CD4-positive, alpha-beta T cell treated with Interleukin-17A for 1 hour (primary cell): ENCODE measurements around the gene PIGV.

Experiments
- DNase-seq: peaks from one replicate; pipeline ENCODE4 v3.0.0-alpha.2; 2020

PIGV gene

DNA sequence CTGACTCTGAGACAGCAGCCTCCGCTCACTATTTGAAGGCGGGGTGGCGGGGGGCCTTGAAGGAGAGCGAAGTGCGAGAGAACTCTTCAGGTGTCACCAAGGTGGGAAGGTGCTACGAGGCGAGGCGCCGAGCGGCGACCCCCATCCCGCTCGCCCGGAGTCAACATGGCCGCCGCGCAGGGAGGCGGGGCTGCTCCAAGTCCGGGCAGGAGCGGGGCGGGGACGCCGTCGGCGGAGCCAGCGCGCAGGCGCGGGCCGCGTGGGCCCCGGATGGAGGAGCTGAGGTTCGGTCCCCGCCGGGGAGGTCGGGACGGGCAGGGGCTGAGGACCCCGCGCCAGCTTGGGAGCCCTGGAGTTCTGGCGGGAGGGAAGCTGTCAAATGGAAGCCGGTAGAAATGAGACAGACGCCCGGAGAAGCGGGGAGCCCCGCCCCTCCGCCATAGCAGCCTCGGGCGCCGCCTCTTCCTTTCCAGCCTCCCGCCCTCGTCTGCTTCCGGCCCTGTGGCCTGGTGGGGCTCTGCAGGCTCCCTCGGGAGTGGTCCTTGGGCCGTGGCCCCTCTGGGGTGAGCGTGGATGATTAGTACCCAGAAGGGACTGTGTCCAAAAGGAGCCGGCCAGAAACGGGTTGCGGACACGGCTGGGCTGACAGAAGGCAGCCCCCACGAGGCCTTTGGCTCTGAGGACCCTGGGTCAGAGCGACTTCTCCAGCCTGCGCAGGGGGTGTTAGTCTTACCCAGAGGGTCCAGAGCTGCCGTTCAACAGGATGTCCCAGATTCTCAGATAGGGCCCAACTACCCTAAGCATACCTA is at the start of gene PIGV:
PIGV (plus strand) TSS at position 245 of the 809 bp plus-strand sequence. CDS start 2,866 bp downstream, outside the sequence.
- peak; percentile 87 for DNase-seq

DNA sequence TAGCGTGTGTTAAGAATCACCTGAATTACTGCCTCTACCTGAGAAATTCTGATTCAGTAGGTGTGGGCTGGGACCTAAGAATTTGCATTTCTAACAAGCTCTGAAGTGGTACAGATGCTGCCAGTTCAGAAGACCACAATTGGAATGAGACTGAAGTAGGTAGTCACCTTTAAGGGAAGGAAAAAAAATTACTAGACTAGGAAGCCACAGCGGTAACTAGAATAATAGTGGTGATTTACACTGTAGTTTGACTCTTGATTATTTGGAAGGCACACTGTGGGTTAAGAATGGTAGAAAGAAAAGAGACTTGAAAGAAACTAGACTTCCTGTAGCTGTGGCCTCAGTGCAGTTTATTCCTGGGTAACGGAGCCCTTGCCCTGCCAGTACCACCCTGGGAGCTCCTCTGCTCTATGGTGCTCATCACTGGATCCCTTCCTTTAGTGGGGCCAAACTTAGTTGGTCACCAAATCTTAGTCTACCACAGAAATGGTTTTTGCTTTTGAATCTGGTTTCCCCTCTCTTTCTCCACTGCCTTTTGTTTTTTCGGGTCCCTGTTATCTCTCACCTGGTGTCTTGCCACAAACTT is 48.3 kb upstream of the PIGV start:
- peak; percentile 46 for DNase-seq

DNA sequence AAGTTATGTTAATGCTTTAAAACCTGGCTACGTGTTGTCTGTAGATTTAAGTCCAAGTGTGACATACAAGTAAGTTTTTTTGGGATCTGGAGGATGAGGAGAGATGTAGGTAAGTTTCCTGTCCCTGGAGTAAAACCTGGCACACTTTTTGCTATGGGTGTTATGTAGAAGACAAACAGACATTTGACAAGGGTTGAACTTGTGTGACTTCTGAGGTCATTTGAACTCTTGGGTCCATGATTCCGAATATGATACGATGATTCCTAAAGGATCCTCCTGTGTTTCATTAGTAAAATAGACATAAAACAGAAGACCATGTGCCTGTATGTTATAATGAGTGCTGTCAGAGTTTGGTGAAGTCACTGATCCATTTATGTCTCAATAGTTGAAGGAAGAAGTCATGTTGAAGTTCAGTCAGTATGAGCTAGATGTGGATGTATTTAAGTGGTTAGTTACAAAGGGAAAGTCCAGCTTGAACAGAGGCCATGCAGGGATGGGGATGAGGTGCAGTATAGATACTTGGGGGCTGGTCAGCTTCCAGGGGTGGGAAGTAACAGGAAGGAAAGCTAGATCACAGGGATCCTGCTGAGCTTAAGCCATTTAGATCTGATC is 47.6 kb upstream of the PIGV start:
- DNase-seq, result no peak

DNA sequence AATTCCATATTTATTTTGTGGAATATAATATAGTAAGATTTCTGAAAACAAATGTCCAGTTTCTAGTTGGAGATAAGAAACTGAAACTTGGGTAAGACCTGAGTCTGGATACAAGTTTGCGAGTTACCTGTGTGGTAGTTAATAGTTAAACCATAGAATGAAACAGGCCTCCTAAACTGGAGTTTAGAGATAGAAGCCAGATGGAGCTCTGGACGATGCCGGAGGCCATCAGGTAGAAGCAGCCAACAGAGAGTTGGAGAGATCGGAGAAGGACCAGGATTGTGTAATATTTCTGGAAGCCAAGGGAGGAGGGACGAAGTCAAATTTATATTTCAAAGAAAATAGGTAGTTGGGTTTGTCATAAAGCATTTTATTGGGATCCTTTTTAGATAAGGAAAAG is 46.8 kb upstream of the PIGV start:
- no peak for DNase-seq

DNA sequence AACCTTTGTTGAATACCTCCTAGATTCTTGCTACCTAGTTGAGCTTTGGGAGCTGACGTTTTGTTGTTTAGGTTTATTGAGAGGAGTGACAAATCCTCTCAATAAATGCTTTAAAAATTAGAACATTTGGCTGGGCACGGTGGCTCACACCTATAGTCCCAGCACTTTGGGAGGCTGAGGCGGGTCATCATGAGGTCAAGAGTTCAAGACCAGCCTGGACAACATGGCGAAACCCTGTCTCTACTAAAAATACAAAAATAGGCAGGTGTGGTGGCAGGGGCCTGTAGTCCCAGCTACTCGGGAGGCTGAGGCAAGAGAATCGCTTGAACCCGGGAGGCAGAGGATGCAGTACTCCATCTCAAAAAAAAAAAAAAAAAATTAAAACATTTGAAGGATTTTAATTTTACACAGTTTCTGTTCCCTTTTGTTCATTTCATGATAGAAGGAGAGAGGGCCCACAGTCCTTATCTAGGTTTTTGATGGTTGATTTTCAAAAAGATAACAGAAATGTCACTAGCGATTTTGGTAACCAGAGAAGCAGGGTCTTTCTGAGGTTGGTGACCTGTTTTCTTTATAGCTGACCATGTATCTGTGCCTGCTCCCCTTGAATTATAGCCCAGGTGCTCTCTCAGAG is 44.2 kb upstream of the PIGV start:
- DNase-seq, result no peak

DNA sequence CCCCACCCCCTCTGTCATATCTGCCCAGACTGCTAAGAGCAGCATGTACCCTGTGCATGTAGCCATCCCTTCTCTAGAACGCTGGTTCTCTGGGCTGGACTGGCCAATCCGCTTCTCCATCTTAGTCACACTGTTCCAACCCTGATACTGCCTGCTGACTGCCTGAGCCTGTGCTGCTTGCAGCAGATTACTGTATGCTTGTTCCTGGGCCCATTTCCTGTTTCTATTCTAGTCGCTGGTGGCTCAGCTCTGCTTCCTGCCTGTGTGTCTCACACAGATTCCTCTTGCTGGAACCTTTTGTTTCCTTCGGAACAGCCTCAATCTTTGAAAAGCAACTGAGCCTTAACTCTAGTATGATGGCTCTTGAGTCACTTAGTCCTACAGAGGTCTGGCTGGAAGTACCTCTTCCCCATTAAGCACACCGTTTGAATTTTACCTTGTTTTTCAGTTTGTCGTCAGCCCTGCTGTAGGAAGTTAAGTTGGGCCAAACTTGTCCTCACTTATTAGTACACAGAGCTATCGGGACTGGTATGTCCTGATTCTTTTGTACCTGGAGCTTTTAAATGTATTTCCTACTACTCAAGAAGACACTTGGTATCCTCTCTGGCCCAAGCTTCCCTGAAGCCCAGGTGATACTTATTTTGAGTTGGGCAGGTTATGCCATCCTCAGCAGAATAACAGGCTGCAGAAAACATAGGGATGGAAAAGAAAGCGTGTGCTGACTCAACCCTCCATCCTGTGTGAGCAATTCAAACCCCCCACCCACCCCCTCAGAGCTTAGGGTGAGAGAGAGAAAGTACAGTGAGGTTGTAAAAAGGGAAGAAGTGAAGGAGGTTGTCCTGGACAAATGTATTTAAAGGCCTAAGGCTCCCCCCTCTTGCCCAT is 43.4 kb upstream of the PIGV start:
- peak; percentile 95 for DNase-seq

DNA sequence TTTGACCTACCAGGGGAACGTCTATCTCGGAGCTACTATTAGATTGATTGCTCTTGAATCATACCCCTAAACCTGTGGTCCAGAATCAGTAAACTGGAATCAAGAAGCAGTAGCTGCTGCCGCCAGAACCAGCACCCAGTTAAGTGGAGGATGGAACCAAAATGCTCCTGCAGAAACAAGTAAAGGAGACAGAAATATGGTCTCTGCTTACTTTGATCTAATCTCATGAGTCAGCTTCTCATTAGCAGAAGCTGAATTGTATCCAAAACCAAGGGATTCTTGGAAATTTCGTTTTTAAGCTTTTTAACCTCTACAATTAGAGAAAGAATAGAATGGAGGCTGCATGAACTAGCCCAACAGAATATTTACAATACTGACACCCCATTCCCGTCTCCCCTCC is 42.6 kb upstream of the PIGV start:
- no peak for DNase-seq

DNA sequence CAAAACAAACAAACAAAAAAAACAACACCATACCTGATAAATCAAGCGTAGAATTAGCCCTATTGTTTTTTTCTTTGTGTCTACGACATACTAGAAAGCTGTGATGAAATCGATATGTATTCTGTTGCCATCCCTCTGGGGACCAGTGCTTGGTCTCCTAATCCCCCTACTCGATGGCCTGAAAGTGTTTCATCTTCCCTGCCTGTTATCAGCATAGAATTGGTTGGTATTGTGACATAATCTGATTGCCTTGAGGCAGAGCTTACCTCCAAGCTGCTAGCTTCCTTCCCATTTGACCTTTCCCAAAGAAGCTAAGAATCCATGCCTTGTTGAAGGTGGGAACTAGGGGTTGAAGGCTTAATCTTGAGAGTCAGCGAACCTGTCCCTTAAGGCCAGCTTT is 40.7 kb upstream of the PIGV start:
- no peak for DNase-seq

DNA sequence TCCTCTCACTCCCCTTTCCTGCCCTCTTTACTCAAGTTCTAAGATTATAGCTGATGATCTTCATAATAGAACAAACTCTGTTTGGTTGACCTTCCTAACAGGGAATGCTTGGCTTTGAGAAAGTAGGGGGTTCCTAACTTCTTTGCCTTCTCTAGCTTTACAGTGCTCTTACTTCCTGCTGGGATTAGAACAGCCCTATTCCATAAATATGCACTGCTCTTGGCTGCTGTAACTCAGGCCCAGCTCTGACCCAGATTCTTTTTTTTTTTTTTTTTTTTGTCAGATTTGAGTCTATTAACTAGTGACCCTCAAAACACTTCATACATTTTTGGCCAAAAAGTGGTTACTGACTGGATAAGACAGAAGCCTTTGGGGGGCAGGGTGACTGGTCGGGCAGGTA is 39.4 kb upstream of the PIGV start:
- DNase-seq, result no peak

DNA sequence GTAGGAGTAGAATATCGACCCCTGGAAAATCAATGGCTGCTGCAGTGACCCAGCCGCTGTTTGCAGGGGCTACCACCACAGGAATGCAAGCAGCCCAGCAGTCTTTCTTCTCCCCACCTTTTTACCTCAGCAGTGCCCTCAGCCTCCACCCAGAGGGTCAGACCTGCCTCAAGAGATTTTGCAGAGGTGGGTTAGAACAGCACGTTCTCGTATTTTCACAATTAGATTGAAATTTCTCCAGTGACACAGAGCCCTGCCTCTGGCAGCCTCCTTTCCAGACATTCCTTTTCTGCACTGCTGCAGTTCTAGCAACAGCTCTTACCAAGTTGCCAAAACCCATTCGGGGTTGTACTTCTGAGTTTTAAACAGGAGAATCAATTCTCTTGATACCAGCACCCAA is 38.3 kb upstream of the PIGV start:
- DNase-seq, result no peak

DNA sequence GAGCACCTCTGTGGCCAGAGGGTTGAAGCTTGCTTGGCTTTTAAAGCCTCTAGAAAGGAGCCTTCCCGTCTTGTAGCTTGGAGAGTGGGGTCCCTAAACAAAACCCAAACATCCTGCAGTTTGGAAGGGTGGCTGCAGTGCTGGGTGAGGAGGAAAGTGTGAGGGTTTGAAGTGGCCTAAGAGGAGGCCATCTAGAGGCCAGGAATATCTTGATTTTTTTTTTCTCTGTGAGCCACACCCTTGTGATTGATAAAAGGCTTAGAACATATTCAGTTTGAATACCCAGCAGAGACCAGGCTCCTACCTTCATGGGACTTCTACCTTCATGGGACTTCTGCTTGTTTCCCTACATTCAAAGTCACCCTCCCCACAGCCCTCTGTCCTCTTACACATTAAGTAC is 37.3 kb upstream of the PIGV start:
- DNase-seq, result no peak

DNA sequence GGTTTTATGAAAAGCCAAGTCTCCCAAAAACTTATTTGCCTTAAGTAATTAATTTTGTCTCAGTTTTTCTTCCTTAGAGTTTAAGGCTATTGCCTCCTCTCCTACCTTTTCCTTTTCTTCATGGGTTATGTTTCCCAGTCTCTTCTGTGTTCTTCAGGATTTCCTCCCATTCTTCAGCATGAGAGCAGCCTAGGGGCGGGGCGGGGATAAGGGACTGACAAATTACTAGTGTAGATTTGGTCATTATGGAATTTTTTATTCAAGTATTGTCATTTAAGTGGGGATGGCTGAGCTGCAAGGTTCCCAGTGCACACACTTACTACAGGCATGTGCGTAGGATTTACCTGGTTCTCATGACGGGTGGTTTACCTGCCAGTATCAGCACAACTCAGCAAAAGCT is 35.2 kb upstream of the PIGV start:
- no peak for DNase-seq

DNA sequence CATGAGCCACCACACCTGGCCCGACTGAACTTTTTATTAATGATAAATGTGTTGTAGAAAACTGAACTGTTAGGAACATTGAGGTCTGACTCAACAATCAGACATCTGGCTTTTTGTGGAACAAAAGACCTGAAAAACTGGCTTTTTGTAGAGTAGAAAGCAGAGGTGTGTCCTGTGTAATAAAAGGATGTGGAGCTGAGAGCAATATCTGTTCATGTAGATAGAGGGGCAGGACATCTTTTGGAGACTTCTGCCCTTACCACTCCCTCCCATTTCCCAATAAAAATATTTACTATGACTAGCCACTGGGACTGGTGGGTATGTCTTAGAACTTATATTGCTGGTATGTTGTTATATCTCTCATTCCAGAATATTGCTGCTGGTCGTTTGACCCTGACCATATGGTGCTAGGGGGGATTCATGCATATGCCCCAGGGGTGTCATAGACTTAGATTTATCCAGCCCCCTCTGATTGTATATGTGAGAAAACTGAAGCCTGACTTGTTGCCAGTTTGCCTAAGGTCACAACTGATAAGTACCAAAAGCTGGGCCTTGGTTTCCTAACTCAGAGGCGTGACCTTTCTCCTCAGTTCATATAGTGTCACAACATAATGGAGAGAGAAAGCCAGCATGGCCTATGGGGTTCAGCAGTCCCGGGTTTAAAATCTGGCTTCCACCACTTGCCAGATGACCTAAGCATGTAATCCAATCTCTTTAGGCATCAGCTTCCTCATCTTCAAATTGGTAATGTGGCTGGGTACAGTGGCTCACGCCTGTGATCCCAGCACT is 33.5 kb upstream of the PIGV start:
- DNase-seq, result no peak

DNA sequence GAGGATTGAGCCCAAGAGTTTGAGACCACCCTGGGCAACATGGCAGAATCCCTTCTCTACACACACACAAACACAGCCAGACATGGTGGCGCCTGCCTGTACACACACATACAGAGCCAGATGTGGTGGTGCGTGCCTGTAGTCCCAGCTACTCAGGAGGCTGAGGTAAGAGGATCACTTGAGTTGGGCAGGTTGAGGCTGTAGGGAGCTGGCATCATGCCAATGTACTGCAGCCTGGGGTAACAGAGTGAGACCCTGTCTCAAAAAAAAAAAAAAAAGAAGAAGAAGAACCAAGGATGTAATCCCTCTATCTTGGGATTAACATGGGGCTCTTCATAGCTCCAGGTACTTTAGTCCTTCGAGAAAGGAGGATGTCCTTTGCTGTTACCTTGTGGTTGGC is 29.4 kb upstream of the PIGV start:
- no peak for DNase-seq

DNA sequence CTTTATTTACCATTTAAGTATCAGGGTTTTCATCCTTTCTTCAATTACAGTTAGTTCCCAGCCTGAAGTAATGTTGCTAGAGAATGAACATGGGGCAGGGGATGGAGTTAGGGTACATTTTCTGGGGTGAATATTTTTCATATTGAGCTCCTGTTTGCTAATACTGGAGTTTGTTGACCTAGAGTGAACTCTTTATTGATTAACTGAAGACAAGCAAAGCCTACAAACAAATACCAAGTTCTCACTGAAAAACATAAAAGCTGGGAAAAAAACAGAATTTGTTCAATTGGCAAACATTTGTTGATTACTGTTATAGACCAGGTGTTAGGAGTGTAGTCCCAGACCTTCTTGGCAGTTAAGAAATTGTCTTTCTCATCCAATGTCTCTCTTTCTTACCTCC is 28.2 kb upstream of the PIGV start:
- DNase-seq, result no peak

DNA sequence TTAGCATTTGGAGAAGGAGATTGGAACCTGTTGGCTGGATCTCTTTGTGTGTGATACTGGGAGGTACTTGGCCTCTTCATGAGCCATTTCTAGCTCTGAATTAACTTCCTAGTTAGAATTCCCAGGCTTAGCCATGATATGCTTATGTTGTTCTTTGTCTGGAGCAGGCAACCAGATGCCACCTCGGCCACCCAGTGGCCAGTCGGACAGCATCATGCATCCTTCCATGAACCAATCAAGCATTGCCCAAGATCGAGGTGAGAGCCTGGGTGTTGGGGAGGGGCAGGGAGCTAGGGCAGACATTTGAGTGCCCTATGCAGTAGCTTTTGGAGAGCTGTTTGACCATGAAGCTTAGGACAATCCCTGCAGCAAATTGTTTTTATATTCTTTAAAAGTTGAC is 26.5 kb upstream of the PIGV start:
- no peak for DNase-seq

DNA sequence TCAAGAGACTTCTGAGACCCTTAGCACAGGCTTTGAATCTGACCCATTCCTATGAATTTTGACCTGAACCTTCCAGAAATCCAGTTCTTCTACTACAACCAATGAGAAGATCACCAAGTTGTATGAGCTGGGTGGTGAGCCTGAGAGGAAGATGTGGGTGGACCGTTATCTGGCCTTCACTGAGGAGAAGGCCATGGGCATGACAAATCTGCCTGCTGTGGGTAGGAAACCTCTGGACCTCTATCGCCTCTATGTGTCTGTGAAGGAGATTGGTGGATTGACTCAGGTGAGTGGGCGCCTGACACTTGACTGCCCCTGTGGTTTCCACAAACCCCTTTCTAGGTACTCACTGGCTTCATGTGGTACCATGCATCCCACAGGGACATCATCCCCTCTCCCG is 20.0 kb upstream of the PIGV start:
- no peak for DNase-seq

DNA sequence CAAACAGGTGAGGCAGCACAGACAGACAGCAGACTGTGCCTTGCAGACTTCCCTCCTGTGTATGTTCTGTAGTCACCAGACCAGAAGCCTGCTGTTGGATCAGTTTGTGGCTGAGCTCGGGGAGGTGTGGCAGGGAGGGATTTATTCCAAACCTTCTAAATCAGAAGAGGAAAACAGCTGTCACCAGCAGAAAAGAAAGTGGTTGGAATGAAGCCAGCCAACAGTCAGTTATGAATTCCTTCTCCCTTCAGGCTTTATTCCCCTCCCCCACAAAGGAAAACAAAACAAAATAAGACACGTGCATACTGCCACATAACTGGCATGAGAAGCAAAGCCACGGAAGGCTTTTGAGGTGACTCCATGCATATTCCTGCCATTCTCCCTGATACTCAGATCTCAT is 19.0 kb upstream of the PIGV start:
- DNase-seq, result no peak

DNA sequence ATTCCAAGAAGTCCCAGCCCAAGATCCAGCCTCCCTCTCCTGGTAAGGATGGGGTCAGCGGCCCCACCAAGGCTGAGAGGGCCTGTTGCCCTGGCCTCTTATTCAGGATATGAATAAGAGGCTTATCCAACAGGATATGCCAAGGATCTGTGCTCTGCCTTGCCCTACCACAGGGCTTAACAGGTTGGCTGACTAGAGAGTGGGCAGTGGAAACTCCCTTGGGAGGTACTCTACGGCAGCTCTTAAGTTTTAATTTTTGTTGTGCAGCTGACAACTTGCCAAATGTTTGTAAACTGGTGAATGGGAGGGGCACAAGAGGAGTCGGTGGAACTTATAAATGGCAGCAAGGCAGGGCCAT is 16.5 kb upstream of the PIGV start:
- no peak for DNase-seq

DNA sequence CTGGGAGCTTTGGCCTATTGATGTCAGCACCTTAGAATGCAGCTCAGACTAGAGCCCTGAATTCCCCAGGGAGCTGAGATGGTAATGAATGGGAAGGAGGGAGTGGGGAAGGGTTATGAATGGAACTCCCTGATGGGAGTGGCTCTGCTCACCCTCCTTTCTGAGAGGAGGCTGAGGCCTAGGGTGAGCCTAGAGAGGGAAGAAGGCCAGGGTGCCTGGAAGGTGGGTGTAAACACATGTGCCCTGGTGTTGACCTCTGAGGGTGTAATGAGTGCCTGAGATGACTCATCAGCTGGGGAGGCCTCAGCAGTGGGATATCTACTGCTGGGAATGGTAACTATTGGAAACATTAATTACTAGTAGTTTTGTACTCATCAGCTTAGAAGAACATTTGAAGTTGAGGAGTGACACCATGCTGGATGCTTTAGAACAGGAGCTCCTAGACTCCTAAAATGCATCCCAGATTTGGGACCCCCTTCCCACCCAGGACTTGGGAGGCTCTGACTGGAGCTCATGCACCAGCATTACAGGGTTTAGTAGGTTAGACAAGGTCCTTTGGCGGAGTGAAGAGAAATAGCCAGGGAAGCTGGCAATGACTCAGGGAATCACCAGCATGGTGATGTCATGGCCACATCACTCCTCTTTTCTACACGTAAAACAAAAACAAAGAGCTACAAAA is 16.0 kb upstream of the PIGV start:
- no peak for DNase-seq

DNA sequence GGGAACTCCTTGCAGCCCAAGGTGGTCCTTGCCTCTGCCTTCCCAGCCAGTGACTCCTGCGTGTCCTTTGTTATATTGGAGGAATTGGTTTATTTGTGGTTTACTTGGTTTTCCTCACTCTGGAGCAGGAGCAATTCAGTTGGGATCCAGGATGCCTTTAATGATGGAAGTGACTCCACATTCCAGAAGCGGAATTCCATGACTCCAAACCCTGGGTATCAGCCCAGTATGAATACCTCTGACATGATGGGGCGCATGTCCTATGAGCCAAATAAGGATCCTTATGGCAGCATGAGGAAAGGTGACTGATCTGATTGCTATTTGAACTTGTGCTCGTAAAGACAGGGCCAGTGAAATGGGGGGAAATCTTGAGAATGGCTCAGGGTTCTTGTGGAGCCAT is 15.1 kb upstream of the PIGV start:
- no peak for DNase-seq

DNA sequence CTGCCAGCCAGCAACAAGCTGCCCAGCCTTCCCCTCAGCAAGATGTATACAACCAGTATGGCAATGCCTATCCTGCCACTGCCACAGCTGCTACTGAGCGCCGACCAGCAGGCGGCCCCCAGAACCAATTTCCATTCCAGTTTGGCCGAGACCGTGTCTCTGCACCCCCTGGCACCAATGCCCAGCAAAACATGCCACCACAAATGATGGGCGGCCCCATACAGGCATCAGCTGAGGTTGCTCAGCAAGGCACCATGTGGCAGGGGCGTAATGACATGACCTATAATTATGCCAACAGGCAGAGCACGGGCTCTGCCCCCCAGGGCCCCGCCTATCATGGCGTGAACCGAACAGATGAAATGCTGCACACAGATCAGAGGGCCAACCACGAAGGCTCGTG is 13.3 kb upstream of the PIGV start:
- no peak for DNase-seq
